T-cell (primary cell): ENCODE measurements around the gene SLC25A38. TPM values are rescaled to one million over a fixed set of nuclear protein-coding genes. Genes with fewer than 3 reads are reported as not detected.

ENCODE experiments used
- ATAC-seq, 4 experiments: fragments of 200-7000 bp in 3 of 4; fragments of 150-1000 bp in 1 of 4; cut with Tn5 transposase; replicated peaks in 1 of 4; 1 replicate in 3 of 4; 2 replicates in 1 of 4; pipeline ENCODE4 v1.10.0; 2021; ENCODE audit warnings: moderate library complexity in 3 of 4, mild to moderate bottlenecking in 2 of 4, moderate number of reproducible peaks in 1 of 4
- CTCF ChIA-PET, 2 donors: fragments of 300-600 bp; sonication (Branson Sonifier 250); formaldehyde crosslinking; loops; one replicate each; lab custom pipeline; 2022; ENCODE audit warnings: antibody characterized with exemption in 2 of 2; lab: Charles Lee
- POLR2A ChIA-PET, 2 donors: fragments of 300-600 bp; sonication (Branson Sonifier 250); formaldehyde crosslinking; loops; one replicate each; lab custom pipeline; 2022; ENCODE audit warnings: antibody characterized with exemption in 2 of 2; lab: Charles Lee
- DNase-seq, 35 experiments: peaks; one replicate each; pipeline versions ENCODE4 v3.0.0 to v3.0.0-alpha.2; 2013 to 2023
- H3K27ac ChIP-seq: one replicate; pipeline ENCODE4 v1.5.1; 2013; ENCODE audit warnings: low read length
- H3K27me3 ChIP-seq, 2 experiments: replicated peaks in 1 of 2; 1 replicate in 1 of 2; 2 replicates in 1 of 2; pipeline versions ENCODE4 v1.6.1 to v1.7.0; 2013; ENCODE audit warnings: low read length in 1 of 2, mixed read lengths in 1 of 2; ENCODE audit not compliant: control insufficient read depth in 2 of 2, insufficient read depth in 2 of 2; ENCODE audit errors: extremely low read depth in 1 of 2
- H3K36me3 ChIP-seq, 2 donors: 1 replicate in 1 of 2; 2 replicates in 1 of 2; pipeline versions ENCODE4 v1.6.1 to v1.7.0; 2013; ENCODE audit warnings: low read length in 1 of 2; ENCODE audit not compliant: control insufficient read depth in 2 of 2, insufficient read depth in 1 of 2; ENCODE audit errors: extremely low read depth in 1 of 2
- H3K4me1 ChIP-seq, 2 experiments: 1 replicate in 1 of 2; 2 replicates in 1 of 2; pipeline versions ENCODE4 v1.6.1 to v1.7.0; 2013; ENCODE audit warnings: low read length in 2 of 2, mixed read lengths in 1 of 2; ENCODE audit not compliant: insufficient read depth in 2 of 2, control insufficient read depth in 1 of 2; ENCODE audit errors: extremely low read depth in 1 of 2
- H3K4me3 ChIP-seq, 2 donors: 1 replicate in 1 of 2; 2 replicates in 1 of 2; pipeline versions ENCODE4 v1.5.1 to v1.7.0; 2013; ENCODE audit warnings: mild to moderate bottlenecking in 2 of 2, low read length in 1 of 2, moderate library complexity in 1 of 2; ENCODE audit not compliant: control insufficient read depth in 1 of 2; ENCODE audit errors: extremely low read depth in 1 of 2
- H3K9me3 ChIP-seq: 2 replicates; pipeline ENCODE4 v1.7.0; 2013
- H3K27ac Mint-ChIP-seq, 2 donors: one replicate each; pipeline ENCODE4 v1.8.0; 2020 to 2021; ENCODE audit warnings: mild to moderate bottlenecking in 2 of 2, mixed read lengths in 2 of 2
- H3K27me3 Mint-ChIP-seq, 2 donors: one replicate each; pipeline ENCODE4 v1.8.0; 2021 to 2022; ENCODE audit warnings: mixed read lengths in 2 of 2
- H3K36me3 Mint-ChIP-seq: one replicate; pipeline ENCODE4 v1.8.0; 2021; ENCODE audit warnings: mixed read lengths
- H3K4me1 Mint-ChIP-seq, 3 donors: one replicate each; pipeline ENCODE4 v1.8.0; 2020 to 2022; ENCODE audit warnings: mixed read lengths in 3 of 3, mild to moderate bottlenecking in 1 of 3
- H3K4me3 Mint-ChIP-seq, 3 donors: one replicate each; pipeline ENCODE4 v1.8.0; 2020 to 2022; ENCODE audit warnings: mild to moderate bottlenecking in 3 of 3, mixed read lengths in 3 of 3, moderate library complexity in 3 of 3
- H3K9me3 Mint-ChIP-seq, 3 donors: one replicate each; pipeline ENCODE4 v1.8.0; 2020 to 2022; ENCODE audit warnings: mixed read lengths in 3 of 3
- WGBS: methylation state at CpG from one replicate; pipeline ENCODE4 v1.1.5; 2013; ENCODE audit warnings: missing lambda C conversion rate; ENCODE audit not compliant: insufficient coverage; 5-methylcytosine and 5-hydroxymethylcytosine counted together
- total RNA-seq, 35 experiments: library from RNA in 6 of 35; stranded (reverse) in 6 of 35; fragments of 120-200 nt in 1 of 35; gene quantifications; one replicate each; pipeline versions ENCODE4 v1.2.1 to v1.2.4 and lab custom pipeline; 2013 to 2026

The SLC25A38 gene
- total RNA-seq, 5 donors from 2014 or later (not counting 1 experiment from before 2014, with no cell fraction given), result 40.2 to 53.6 (median 46.5) TPM

GRCh38 chr3:39401983-39402382 lies 18.8 kb downstream of the SLC25A38 start:
- H3K27ac Mint-ChIP-seq, result no peak overlapping the region
- POLR2A ChIA-PET, result interaction anchor here in 1 of 2 donors (0.8 kb wide), 1 partner anchor 17 kb away, joined by 4 read pairs; no protein-coding TSS in a partner anchor
- DNase-seq (no peak), ATAC-seq (no peak)
- no peaks in the 10 kb centered on the region for H3K27me3 ChIP-seq
- H3K9me3 Mint-ChIP-seq, result no peaks in the 10 kb centered on the region
- no peaks in the 10 kb centered on the region for H3K9me3 ChIP-seq
- no peak overlapping the region for H3K27ac ChIP-seq
- H3K36me3 Mint-ChIP-seq, result peaks cover 18% of the 10 kb centered on the region
- no CpG with 5 or more reads among the region's 2 CpGs for WGBS
- no peak overlapping the region for H3K4me3 ChIP-seq
- no peak overlapping the region for H3K4me3 Mint-ChIP-seq
- H3K4me1 Mint-ChIP-seq, result peaks cover 7 to 12% (median 7%) of the 10 kb centered on the region in 3 donors
- no peaks in the 10 kb centered on the region for H3K27me3 Mint-ChIP-seq
- peaks cover 3 to 40% of the 10 kb centered on the region in 2 donors for H3K36me3 ChIP-seq
- CTCF ChIA-PET, result interaction anchor here in 1 of 2 donors (1.1 kb wide), 1 partner anchor 17 kb away, joined by 3 read pairs; no protein-coding TSS in a partner anchor
- peaks cover 0 to 7% of the 10 kb centered on the region in 2 experiments for H3K4me1 ChIP-seq

- H3K36me3 Mint-ChIP-seq, result peaks cover 21% of the 10 kb centered on the region
- Histone ChIP-seq H3K4me3 (no peak overlapping the region), H3K36me3 (peaks cover 0 to 36% of the 10 kb centered on the region in 2 donors), H3K27me3 (no peaks in the 10 kb centered on the region), H3K4me1 (peaks cover 16 to 36% of the 10 kb centered on the region in 2 experiments), H3K27ac (no peak overlapping the region), H3K9me3 (no peaks in the 10 kb centered on the region)
- WGBS, result 95% methylated on average over 6 of the region's 15 CpGs
- H3K4me1 Mint-ChIP-seq, result peaks cover 36 to 43% (median 37%) of the 10 kb centered on the region in 3 donors
- CTCF ChIA-PET, result interaction anchor here in 1 of 2 donors (0.7 to 2.4 kb wide), 2 partner anchors 42 to 1107 kb away, joined by 3 to 12 read pairs; no protein-coding TSS in a partner anchor
- no peaks in the 10 kb centered on the region for H3K9me3 Mint-ChIP-seq
- DNase-seq (no peak), ATAC-seq (no peak)
- peak overlapping the region in 1 of 2 donors; percentile 95 for H3K27ac Mint-ChIP-seq
- H3K4me3 Mint-ChIP-seq, result no peak overlapping the region
- POLR2A ChIA-PET, result interaction anchor here in 1 of 2 donors (0.7 kb wide), 1 partner anchor 1050 kb away, joined by 8 read pairs; no protein-coding TSS in a partner anchor
- no peaks in the 10 kb centered on the region for H3K27me3 Mint-ChIP-seq
These were observed 21.9 kb downstream of the SLC25A38 start for GRCh38 chr3:39404943-39405686.

GRCh38 chr3:39405687-39406367 lies 22.7 kb downstream of the SLC25A38 start:
- Mint-ChIP-seq H3K4me3 (peak overlapping the region; percentile 89 to 90 (median 90)), H3K9me3 (no peaks in the 10 kb centered on the region), H3K36me3 (peaks cover 21% of the 10 kb centered on the region), H3K27me3 (no peaks in the 10 kb centered on the region), H3K4me1 (peaks cover 41 to 50% (median 43%) of the 10 kb centered on the region in 3 donors), H3K27ac (peak overlapping the region; percentile 93 to 95)
- DNase-seq (no peak), ATAC-seq (no peak)
- POLR2A ChIA-PET, result interaction anchor here (0.6 to 0.7 kb wide), 2 partner anchors 10 to 1049 kb away, joined by 3 to 8 read pairs; no protein-coding TSS in a partner anchor
- H3K27me3 ChIP-seq, result no peaks in the 10 kb centered on the region
- H3K36me3 ChIP-seq, result peaks cover 0 to 39% of the 10 kb centered on the region in 2 donors
- H3K4me1 ChIP-seq, result peaks cover 16 to 36% of the 10 kb centered on the region in 2 experiments
- CTCF ChIA-PET, result interaction anchor here (0.6 to 2.4 kb wide), 7 partner anchors 8 to 903 kb away, joined by 3 to 12 read pairs (median 4); no protein-coding TSS in a partner anchor
- peak overlapping the region; percentile 68 for H3K27ac ChIP-seq
- H3K4me3 ChIP-seq, result peak overlapping the region in 1 of 2 donors; percentile 72
- 0% methylated on average over 1 of the region's 13 CpGs for WGBS
- no peaks in the 10 kb centered on the region for H3K9me3 ChIP-seq

GRCh38 chr3:39406368-39407258 lies 23.4 kb downstream of the SLC25A38 start, which contains the start of gene RPSA:
Gene RPSA (plus strand): TSS chr3:39406720. CDS start chr3:39407654, 934 bp downstream.
- Histone ChIP-seq H3K4me3 (peak within 1 kb of the TSS; percentile 72 to 74), H3K9me3 (no peaks in the 10 kb centered on the region), H3K27ac (peak within 1 kb of the TSS; percentile 68), H3K36me3 (peaks cover 0 to 42% of the 10 kb centered on the region in 2 donors), H3K27me3 (no peaks in the 10 kb centered on the region), H3K4me1 (peaks cover 16 to 36% of the 10 kb centered on the region in 2 experiments)
- no peaks in the 10 kb centered on the region for H3K9me3 Mint-ChIP-seq
- POLR2A ChIA-PET, result interaction anchor here in 1 of 2 donors (0.5 to 0.7 kb wide), 3 partner anchors 10 to 257 kb away, joined by 3 read pairs; no protein-coding TSS in a partner anchor
- CTCF ChIA-PET, result interaction anchor here (0.5 to 2.4 kb wide), 10 partner anchors 9 to 902 kb away, joined by 3 to 12 read pairs (median 4); no protein-coding TSS in a partner anchor
- H3K4me1 Mint-ChIP-seq, result peaks cover 49 to 58% (median 51%) of the 10 kb centered on the region in 3 donors
- no peaks in the 10 kb centered on the region for H3K27me3 Mint-ChIP-seq
- DNase-seq, result peak; percentile 86 to 99 (median 96)
- peak within 1 kb of the TSS; percentile 93 to 95 for H3K27ac Mint-ChIP-seq
- peak within 1 kb of the TSS; percentile 89 to 90 (median 90) for H3K4me3 Mint-ChIP-seq
- under 1% methylated on average over 63 of the region's 63 CpGs for WGBS
- peak; percentile 93 to 94 (median 94) for ATAC-seq
- H3K36me3 Mint-ChIP-seq, result peaks cover 27% of the 10 kb centered on the region

- Histone ChIP-seq H3K36me3 (peaks cover 0 to 42% of the 10 kb centered on the region in 2 donors), H3K27me3 (no peaks in the 10 kb centered on the region), H3K4me1 (peaks cover 16 to 36% of the 10 kb centered on the region in 2 experiments), H3K4me3 (peak overlapping the region; percentile 72 to 74), H3K9me3 (no peaks in the 10 kb centered on the region), H3K27ac (peak overlapping the region; percentile 68)
- H3K4me1 Mint-ChIP-seq, result peaks cover 53 to 59% (median 53%) of the 10 kb centered on the region in 3 donors
- POLR2A ChIA-PET, result interaction anchor here in 1 of 2 donors (0.5 to 0.7 kb wide), 2 partner anchors 23 to 258 kb away, joined by 3 read pairs; no protein-coding TSS in a partner anchor
- CTCF ChIA-PET, result interaction anchor here (0.5 to 2.4 kb wide), 7 partner anchors 9 to 902 kb away, joined by 3 to 12 read pairs (median 4); no protein-coding TSS in a partner anchor
- ATAC-seq (no peak), DNase-seq (no peak)
- no peaks in the 10 kb centered on the region for H3K9me3 Mint-ChIP-seq
- H3K4me3 Mint-ChIP-seq, result peak overlapping the region; percentile 89 to 90 (median 90)
- H3K36me3 Mint-ChIP-seq, result peaks cover 31% of the 10 kb centered on the region
- H3K27ac Mint-ChIP-seq, result peak overlapping the region; percentile 89 to 93
- no CpG with 5 or more reads among the region's 9 CpGs for WGBS
- no peaks in the 10 kb centered on the region for H3K27me3 Mint-ChIP-seq
These were observed 24.1 kb downstream of the SLC25A38 start for GRCh38 chr3:39407259-39407629.
